ENCODE measurements around the gene GDF15.

GDF15 gene

DNA sequence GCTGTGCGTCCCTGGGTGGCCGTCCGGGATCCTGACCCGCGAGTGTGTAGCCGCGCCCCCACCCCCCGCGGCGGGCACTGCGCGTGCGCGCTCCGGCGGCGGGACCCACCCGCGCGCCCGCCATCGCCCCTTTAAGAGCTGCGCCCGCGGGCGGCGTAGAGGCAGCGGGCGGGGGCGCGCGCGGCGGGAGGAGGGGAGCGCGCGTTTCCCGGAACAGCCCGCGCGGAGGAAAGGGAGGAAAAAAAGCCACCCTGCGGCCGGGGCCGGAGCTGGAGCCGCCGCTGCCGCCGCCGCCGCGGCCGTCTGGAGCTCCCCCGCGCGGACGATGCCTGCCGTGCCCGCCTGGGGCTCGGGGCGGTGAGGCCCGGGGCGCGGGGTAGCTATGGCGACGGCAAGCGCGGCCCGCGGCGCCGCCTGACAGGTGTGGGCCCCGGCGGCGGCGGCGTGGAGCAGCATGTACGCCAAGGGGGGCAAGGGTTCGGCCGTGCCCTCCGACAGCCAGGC is 33.3 kb downstream of the GDF15 start, which contains the start of gene SSBP4:
Gene SSBP4 (plus strand): TSS at position 204 of the 504 bp plus-strand sequence. CDS start 251 bp downstream, at position 455.
- DNase-seq (ENCODE audit: low read depth), result no peak

DNA sequence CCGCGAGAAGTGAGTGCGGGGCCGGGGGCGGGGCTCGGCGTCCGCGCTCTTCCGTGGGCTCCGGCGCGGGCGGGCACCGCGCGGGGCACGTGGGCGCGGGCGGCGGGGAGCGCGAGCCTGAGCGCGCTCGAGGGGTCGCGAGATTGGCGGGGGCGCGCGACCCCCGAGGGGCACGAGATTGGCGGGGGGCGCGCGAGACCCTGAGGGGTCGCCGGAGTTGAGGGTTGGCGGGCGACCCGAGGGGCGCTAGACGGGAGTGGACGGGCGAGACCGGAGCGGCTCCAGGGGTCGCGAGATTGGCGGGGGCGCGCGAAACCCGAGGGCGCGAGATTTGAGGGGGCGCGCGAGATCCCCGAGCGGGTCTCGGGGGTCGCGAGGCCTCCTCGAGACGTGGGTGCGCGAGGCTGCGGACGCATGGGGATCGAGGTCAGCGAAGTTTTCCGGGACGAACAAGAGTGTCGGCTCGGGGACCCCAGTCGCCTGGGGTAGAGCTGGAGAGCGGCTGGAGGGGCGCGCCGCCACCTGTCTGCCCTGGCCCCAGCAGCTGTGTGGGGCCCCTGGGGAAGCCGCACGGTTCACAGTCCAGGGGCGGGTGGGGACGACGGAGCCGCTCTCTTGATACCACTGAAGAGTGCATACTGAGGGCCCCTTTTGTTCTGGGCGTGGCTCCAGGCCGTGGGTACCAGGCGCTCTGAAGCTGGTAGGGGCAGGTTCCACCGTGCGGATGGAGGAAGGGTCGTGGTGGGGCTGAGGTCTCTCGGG is 33.9 kb downstream of the GDF15 start:
- no peak for DNase-seq (ENCODE audit: low read depth)

- no peak for DNase-seq (ENCODE audit: low read depth)
Measured at GRCh38 chr19:18420930-18421329, 35.0 kb downstream of the GDF15 start.

DNA sequence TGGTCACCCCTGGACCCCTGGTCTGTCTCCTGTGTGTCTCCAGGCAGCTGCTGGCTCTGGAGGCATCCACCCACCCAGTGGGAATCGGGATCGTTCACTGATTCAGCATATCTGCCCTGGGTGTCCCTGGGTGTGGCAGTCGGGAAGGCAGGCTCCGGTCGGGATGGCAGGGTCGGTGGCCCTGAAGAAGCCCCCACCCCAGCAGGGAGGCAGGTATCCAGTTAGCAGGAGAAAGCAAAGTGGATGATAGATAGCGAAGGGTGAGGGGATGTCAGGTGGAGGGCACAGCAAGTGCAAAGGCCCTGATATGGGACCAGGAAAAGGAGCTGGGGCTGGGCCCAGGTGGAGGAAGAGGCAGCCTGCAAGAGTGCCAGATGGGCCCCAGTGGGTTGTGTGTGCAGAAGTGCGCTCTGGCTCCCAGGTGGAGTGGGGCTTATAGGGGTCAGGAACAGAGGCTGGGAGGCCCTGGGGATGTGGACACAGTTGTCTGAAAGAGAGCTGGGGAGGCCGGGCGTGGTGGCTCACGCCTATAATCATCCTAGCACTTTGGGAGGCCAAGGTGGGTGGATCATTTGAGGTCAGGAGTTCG is 35.5 kb downstream of the GDF15 start:
- DNase-seq (ENCODE audit: low read depth), result no peak

GRCh38 chr19:18422530-18423191 is 36.7 kb downstream of the GDF15 start:
- no peak for DNase-seq (ENCODE audit: low read depth)

GRCh38 chr19:18423258-18424020 is 37.5 kb downstream of the GDF15 start:
- no peak for DNase-seq (ENCODE audit: low read depth)

DNA sequence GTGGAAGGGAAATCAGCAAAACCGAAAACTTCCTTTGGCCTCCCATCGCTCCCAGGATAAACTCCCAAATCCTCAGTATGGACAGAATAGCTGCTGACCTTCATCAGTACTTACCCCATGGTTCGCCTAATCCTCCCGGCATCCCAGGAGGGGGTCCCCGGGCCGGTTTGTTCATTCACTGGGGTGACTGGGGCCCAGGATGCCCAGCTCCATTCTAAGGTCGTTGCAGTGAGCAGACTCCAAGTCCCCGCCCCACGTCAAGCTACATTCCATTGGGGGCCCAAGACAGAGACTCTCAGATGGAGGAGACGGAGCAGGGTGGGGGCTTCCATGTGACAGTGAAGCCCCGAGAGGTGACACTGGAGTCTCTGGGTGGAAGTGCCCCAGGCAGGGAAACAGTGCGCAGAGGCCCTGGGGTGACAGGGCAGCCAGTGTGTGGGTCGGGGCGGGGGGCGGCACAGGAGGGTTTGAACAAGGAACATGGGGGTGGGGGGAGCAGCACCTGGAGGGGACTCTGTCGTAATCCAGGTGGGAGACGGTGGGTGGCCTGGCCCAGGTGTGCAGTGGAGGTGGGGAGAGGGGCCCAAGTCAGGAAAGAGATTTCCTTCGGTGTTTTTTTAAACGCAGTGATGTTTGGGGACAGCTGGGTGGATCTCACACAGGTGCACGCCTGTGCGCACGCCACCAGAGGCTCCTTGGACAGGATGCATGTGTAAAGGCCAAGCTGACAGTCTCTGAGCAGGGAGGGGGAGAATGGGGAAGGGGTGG is 38.3 kb downstream of the GDF15 start:
- no peak for DNase-seq (ENCODE audit: low read depth)

DNA sequence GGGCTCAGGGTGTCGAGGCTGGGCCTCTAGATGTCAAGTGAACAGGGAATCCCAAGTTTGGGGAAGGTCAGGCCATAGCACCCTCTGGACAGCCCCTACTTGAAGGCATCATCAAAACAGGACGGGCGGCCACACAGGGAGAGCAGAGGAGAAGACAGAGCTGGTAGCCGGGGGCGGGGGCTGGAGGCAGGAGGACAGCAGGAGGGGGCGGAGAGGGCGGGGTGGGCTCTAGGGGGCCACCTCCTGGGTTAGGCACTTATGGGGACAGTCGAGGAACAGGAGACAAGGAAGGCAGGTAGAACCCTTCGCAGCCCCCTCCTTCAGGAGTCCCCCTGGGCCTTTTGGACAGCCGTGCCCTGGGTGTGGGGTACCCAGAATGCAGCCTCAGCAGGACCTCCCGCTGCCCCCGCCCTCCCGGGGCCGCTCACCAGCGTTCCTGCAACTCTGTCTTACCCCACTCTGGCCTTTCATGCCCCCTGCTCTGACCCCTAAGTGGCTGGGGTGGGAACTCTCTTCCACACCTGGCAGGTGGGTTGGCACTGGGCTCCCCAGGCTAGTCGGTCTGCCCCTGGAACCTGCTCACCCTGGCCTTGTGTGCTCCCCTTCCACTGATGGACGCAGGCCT is 39.0 kb downstream of the GDF15 start:
- DNase-seq (ENCODE audit: low read depth), result no peak

GRCh38 chr19:18425515-18426415 is 39.8 kb downstream of the GDF15 start:
- DNase-seq (ENCODE audit: low read depth), result no peak

GRCh38 chr19:18426416-18426767 is 40.4 kb downstream of the GDF15 start:
- no peak for DNase-seq (ENCODE audit: low read depth)

DNA sequence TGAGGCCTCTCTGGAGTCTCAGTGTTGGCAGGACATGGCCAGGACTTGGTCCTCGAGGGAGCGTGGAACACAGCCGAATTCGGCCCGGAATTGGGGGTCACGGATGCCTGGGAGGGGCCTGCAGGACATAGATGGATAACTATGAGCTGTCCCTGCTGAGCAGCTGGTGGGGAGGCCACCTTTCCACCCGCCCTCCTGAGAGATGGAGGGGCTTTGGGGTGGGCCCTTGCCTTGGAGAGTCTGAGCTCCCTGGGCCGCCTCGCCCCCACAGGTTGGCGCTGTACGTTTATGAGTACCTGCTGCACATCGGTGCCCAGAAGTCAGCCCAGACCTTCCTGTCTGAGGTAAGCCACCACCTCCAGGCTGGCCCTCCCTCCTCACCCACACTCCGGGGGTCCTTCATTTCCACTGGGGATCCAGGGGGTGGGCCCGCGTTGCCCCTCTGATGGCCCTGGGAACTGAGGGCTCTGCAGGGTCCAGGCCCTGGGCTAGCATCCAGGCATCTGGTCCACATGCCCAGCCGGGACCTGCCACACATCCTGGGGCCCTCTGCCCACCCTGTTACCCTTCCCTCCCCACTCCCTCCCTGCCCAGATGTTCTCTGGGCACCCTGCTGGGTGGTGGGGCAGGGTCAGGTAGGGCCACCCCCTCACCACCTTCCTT is 41.3 kb downstream of the GDF15 start:
- no peak for DNase-seq (ENCODE audit: low read depth)

- DNase-seq (ENCODE audit: low read depth), result no peak
Measured at GRCh38 chr19:18427743-18428113, 41.8 kb downstream of the GDF15 start.

DNA sequence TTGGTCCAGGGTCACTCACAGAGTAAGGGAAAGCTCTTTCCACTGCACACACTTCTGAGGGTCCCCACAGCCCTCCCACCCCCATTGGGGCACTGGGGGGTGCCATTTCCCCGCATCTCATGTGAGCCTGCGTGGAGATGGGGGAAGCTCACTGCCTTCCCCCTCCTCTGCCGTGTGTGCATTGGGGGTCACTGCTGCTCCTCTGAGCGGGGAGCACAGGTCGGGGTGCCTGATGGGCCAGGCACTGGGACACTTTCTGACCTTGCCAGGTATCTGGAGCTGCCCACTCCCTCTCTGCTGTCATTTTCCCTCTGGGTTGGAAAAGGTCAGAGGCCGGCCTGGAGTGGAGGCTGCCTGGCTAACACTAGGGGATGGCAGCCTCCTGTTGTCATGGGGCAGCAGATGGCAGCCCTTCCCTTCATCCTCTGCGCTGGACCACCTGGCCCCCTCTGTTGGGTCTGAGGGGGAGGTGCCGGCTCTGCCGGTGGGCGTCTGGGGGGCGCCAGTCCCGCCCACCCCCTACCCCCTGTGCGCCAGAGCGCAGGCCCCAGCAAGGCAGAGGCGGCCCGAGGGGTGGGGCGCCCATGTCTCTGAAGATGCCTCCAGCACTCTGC is 42.3 kb downstream of the GDF15 start:
- no peak for DNase-seq (ENCODE audit: low read depth)

- DNase-seq (ENCODE audit: low read depth), result no peak
Measured at GRCh38 chr19:18428787-18429674, 43.1 kb downstream of the GDF15 start.

DNA sequence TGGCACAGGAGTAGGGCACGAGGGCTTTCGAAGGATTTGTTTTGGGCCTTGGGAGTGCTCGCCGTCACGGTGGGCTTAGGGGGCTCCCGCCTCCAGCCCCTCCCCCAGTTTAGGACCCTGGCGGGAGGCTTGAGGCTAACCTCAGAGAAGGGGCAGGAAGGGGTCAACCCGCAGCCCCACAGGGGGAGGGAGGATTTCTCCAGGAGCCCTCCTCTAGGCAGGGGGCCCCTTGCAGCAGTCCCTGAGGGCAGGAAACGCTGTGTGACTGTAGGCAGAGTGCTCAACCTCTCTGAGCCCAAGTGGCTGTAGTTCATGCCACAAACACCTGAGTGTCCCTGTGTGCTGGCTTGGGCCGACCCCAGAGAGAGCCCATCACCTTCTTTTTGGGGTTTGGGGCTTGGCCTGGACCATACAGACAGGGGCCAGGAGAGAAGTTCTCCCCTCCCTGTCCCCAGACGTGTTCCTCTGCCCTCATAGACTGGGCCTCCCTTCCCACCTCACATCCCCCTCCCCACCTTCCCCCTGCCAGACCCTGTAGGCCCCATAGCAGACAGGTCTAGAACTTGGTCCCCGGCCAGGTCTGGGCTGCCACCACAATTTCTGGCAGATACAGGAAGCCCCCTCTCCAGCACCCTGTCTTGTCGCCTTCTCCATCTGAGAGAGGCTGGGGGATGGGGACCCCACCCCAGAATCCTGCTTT is 43.9 kb downstream of the GDF15 start:
- DNase-seq (ENCODE audit: low read depth), result no peak

DNA sequence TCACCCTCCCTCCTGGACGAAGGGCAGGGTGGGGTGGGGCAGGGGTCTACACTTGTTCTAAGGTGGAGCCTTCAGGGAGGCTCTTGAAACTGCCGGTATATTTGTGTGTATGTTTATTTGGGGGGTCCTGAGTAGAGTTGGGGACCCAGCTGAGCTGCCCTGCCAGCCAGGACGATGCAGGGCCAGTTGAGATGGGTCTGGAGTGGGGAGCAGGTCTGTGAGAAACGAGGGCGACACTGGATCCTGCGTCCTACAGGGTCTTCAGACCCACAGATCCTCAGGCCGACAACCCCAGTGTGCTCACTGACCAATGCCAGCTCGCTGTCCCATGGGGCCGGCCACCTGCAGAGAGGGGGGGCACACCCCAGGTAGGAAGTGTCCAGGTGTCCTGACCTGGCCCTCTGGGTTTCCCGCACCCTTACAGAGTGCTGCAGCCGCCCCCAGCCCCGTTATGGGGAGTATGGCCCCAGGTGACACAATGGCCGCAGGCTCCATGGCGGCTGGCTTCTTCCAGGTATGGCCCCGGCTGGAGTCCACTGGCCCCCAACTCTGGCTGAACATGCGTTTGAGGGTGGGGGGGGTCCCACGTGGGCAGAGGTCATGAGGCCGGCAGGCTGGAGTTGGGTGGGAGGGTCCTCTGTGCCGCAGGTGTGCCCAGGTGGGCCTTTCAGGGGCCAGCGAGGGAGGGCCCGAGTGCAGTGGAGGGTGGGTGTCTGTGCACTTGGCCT is 44.6 kb downstream of the GDF15 start:
- DNase-seq (ENCODE audit: low read depth), result no peak

All from CMK (cell line).